HG03025 (cell line): ENCODE measurements around the gene OR9Q1.

Experiments
- ATAC-seq: cut with Tn5 transposase; IDR thresholded peaks from one replicate; pipeline ENCODE4 v1.9.1; 2021; ENCODE audit warnings: mild to moderate bottlenecking, moderate library complexity; ENCODE audit not compliant: unreplicated experiment, low FRiP score

OR9Q1 gene

DNA sequence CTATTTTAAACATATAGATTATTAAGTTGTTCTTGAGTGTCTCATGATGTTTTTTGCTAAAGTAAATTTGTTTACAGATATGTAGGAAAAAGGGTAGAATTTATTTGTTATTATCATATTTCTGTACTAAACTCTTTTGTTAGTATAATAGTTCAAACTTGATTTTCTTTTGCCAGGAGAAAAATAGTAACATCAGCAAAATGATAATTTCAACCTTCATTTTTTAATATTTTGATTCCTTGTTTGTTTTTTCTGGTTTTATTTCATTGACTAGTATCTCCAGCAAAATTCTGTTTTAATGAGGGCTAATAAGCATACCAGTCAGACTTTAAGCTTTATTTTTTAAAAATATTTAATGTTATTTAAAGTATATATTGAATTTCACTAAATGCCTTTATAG lies 192.8 kb downstream of the OR9Q1 start:
- no peak for ATAC-seq

DNA sequence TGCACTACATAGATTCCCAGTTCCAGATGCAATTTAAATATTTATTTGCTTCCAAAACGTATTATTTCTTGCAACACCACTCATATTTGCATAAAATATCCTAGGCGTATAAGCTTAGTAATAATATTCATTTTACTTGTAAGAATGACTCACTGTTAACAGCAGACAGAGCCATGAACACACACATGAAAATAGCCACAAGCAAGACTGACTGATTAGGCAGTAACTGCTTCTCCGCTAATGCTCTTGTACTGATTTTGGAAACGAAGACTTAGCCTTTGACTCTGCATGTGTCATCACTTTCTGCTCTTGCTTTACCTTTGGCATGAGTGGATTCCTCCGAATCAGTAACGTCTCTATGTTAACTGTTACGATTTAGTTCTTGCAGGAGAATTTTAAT lies 199.0 kb downstream of the OR9Q1 start:
- no peak for ATAC-seq

DNA sequence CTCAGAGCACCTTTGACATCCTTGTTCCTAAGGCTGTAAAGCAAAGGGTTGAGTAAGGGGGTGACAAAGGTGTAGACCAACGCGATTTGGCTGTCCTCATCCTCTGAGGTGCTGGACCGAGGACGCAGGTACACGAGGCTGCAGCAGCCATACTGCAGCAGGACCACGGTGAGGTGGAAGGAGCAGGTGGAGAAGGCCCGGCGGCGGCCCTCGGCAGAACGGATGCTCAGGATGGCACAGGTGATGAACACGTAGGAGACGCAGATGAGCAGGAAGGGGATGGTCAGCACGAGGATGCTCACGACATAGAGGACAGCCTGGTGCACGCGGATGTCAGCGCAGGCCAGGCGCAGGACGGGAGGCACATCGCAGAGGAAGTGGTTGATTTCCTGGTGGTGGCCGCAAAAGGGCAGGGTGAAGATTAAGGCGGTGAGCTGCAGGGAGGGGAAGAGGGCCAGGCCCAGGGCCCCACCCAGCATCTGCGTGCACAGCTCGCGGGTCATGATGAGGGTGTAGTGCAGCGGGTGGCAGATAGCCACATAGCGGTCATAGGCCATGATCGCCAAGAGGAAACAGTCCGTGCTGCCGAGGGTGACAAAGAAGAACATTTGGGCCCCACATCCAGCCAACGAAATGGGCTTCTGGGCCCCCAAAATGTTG lies 204.4 kb downstream of the OR9Q1 start:
- no peak for ATAC-seq
